OCI-LY1 (cell line): ENCODE measurements around the gene WHAMM.

Experiments
- H2AFZ ChIP-seq: fragments of 200-600 bp; sonication (generic), shearing (Covaris generic); 2 replicates; pipeline ENCODE4 v1.6.0; 2014; ENCODE audit warnings: antibody characterized with exemption, mild to moderate bottlenecking, low read length
- H3F3A ChIP-seq: fragments of 200-600 bp; sonication (generic), shearing (Covaris generic); 2 replicates; pipeline ENCODE4 v1.6.0; 2014; ENCODE audit warnings: mild to moderate bottlenecking, antibody characterized with exemption, low read length, moderate library complexity; ENCODE audit not compliant: insufficient read depth
- H3K27ac ChIP-seq: fragments of 200-600 bp; sonication (generic); 2 replicates; pipeline ENCODE4 v1.5.1; 2014; ENCODE audit warnings: low read length, mixed run types, mild to moderate bottlenecking, low read depth; ENCODE audit not compliant: poor library complexity, severe bottlenecking
- H3K27me3 ChIP-seq: fragments of 200-600 bp; sonication (generic); 2 replicates; pipeline ENCODE4 v1.6.0; 2014; ENCODE audit warnings: antibody characterized with exemption, mild to moderate bottlenecking, low read length, moderate library complexity; ENCODE audit not compliant: insufficient read depth
- H3K36me3 ChIP-seq: fragments of 200-600 bp; sonication (generic); 2 replicates; pipeline ENCODE4 v1.6.1; 2014; ENCODE audit warnings: mild to moderate bottlenecking, antibody characterized with exemption, low read length, moderate library complexity, mixed read lengths; ENCODE audit not compliant: insufficient read depth
- H3K4me1 ChIP-seq: fragments of 200-600 bp; sonication (generic); 2 replicates; pipeline ENCODE4 v1.5.1; 2014; ENCODE audit warnings: mild to moderate bottlenecking, low read length, moderate library complexity; ENCODE audit not compliant: insufficient read depth, severe bottlenecking
- H3K4me2 ChIP-seq: fragments of 200-600 bp; sonication (generic), shearing (Covaris generic); 2 replicates; pipeline ENCODE4 v1.6.1; 2014; ENCODE audit warnings: low read length
- H3K4me3 ChIP-seq: fragments of 200-600 bp; sonication (generic); 2 replicates; pipeline ENCODE4 v1.5.1; 2014; ENCODE audit warnings: low read length, low read depth, mild to moderate bottlenecking, mixed read lengths; ENCODE audit not compliant: poor library complexity, severe bottlenecking
- H3K79me2 ChIP-seq: fragments of 200-600 bp; shearing (Covaris generic); 2 replicates; pipeline ENCODE4 v1.6.1; 2016; ENCODE audit warnings: mixed run types, low read length, mixed read lengths; ENCODE audit not compliant: insufficient read depth
- H3K9ac ChIP-seq: fragments of 200-600 bp; sonication (generic), shearing (Covaris generic); 2 replicates; pipeline ENCODE4 v1.6.1; 2014; ENCODE audit warnings: mild to moderate bottlenecking, low read length, mixed read lengths
- H3K9me2 ChIP-seq: fragments of 200-600 bp; sonication (generic), shearing (Covaris generic); 2 replicates; pipeline ENCODE4 v1.6.1; 2014; ENCODE audit warnings: low read depth, mild to moderate bottlenecking, low read length, mixed read lengths
- H3K9me3 ChIP-seq: fragments of 200-600 bp; shearing (Covaris generic); 2 replicates; pipeline ENCODE4 v1.6.1; 2014; ENCODE audit warnings: low read length, mixed read lengths
- H4K20me1 ChIP-seq: fragments of 200-600 bp; sonication (generic), shearing (Covaris generic); 2 replicates; pipeline ENCODE4 v1.6.0; 2016; ENCODE audit warnings: mild to moderate bottlenecking, low read length; ENCODE audit not compliant: insufficient read depth
- EZH2 ChIP-seq: fragments of 200-600 bp; sonication (generic), shearing (Covaris generic); IDR thresholded peaks from 2 replicates; pipeline ENCODE4 v1.8.0; 2017; ENCODE audit warnings: borderline replicate concordance, mixed run types, mild to moderate bottlenecking, antibody characterized with exemption, low read length, moderate library complexity, mixed read lengths
- TF ChIP-seq, protein P1 (sequence below): fragments of 200-600 bp; sonication (generic), shearing (Covaris generic); IDR thresholded peaks from 2 replicates; pipeline ENCODE4 v1.5.1; 2017; ENCODE audit warnings: mild to moderate bottlenecking, antibody characterized with exemption, low read length, moderate library complexity, mixed read lengths

WHAMM gene

DNA sequence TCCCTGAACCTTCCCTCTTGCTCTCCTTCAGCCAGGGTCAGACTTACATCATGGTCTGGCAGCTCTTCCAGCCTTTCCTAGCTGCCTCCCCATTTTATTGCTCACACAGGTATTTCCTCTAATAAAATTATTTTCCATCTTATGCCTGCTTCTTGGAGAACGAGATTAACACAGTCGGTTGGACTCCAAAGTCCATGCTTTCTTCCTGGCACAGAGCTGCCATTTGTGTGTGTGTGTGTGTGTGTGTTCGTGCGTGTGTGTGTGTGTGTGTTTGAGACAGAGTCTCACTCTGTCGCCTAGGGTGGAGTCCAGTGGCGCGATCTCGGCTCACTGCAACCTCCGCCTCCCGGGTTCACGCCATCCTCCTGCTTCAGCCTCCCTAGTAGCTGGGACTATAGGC, 19.1 kb upstream of the WHAMM start:
- H3K36me3 ChIP-seq: no peaks in the 10 kb centered on the region
- peaks cover 6% of the 10 kb centered on the region for H3K9me3 ChIP-seq
- no peak overlapping the region for H3K4me3 ChIP-seq
- no peak overlapping the region for H3K4me2 ChIP-seq
- no peaks in the 10 kb centered on the region for H3F3A ChIP-seq
- TF ChIP-seq, protein P1, sequence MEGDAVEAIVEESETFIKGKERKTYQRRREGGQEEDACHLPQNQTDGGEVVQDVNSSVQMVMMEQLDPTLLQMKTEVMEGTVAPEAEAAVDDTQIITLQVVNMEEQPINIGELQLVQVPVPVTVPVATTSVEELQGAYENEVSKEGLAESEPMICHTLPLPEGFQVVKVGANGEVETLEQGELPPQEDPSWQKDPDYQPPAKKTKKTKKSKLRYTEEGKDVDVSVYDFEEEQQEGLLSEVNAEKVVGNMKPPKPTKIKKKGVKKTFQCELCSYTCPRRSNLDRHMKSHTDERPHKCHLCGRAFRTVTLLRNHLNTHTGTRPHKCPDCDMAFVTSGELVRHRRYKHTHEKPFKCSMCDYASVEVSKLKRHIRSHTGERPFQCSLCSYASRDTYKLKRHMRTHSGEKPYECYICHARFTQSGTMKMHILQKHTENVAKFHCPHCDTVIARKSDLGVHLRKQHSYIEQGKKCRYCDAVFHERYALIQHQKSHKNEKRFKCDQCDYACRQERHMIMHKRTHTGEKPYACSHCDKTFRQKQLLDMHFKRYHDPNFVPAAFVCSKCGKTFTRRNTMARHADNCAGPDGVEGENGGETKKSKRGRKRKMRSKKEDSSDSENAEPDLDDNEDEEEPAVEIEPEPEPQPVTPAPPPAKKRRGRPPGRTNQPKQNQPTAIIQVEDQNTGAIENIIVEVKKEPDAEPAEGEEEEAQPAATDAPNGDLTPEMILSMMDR: no peak
- TF ChIP-seq EZH2: no peak
- no peaks in the 10 kb centered on the region for H3K79me2 ChIP-seq
- H3K27ac ChIP-seq: no peak overlapping the region
- no peaks in the 10 kb centered on the region for H3K4me1 ChIP-seq
- no peaks in the 10 kb centered on the region for H3K9me2 ChIP-seq
- no peaks in the 10 kb centered on the region; the same call in 1 of the 2 replicates for H3K27me3 ChIP-seq
- no peak overlapping the region for H3K9ac ChIP-seq
- H2AFZ ChIP-seq: no peak overlapping the region
- H4K20me1 ChIP-seq: no peaks in the 10 kb centered on the region

DNA sequence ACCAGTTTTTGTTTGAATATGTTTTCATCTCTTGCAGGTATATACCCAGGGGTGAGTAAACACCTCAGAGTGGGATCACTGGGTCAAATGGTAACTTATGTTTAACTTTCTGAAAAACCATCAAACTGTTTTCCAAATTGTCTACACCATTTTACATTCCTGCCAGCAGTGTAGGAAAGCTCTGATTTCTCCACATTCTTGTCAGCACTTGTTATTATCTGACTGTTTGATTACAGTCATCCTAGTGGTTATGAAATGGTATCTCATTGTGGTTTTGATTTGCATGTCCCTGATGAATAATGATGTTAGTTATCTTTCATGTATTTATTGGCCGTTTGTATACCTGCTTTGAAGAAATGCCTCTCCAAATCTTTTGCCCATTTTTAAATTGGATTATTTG, 17.4 kb upstream of the WHAMM start:
- Histone ChIP-seq H4K20me1 (no peaks in the 10 kb centered on the region), H3K27ac (no peak overlapping the region), H3K4me1 (no peaks in the 10 kb centered on the region), H3K36me3 (no peaks in the 10 kb centered on the region), H3K4me2 (no peak overlapping the region), H3K4me3 (no peak overlapping the region), H3K9ac (no peak overlapping the region), H3K79me2 (no peaks in the 10 kb centered on the region), H3K27me3 (no peaks in the 10 kb centered on the region; the same call in 1 of the 2 replicates), H3K9me2 (no peaks in the 10 kb centered on the region), H3K9me3 (peaks cover 6% of the 10 kb centered on the region), H3F3A (no peaks in the 10 kb centered on the region), H2AFZ (no peak overlapping the region)
- TF ChIP-seq, protein P1: no peak
- TF ChIP-seq EZH2: no peak

DNA sequence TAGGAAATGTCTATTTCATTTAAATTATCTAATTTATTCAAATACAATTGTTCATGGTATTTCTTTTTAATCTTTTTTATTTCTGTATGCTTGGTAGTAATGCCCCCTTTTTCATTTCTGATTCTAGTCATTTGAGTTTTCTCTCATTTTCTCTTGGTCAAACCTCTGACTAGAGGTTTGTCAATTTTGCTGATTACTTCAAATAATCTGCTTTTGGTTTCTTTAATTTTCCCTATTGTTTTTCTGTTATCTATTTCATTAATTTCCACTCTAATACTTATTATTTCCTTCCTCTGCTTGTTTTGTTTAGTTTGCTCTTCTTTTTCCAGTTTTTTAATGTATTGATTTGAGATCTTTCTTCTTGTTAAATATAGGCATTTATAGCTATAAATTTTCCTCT, 15.7 kb upstream of the WHAMM start:
- no peaks in the 10 kb centered on the region for H3K9me2 ChIP-seq
- no peaks in the 10 kb centered on the region for H3K79me2 ChIP-seq
- no peaks in the 10 kb centered on the region for H3K4me1 ChIP-seq
- no peaks in the 10 kb centered on the region for H4K20me1 ChIP-seq
- no peak overlapping the region for H2AFZ ChIP-seq
- no peaks in the 10 kb centered on the region; the same call in 1 of the 2 replicates for H3K27me3 ChIP-seq
- no peak overlapping the region for H3K4me2 ChIP-seq
- no peak overlapping the region for H3K9ac ChIP-seq
- no peak overlapping the region for H3K27ac ChIP-seq
- no peaks in the 10 kb centered on the region for H3F3A ChIP-seq
- no peak overlapping the region for H3K4me3 ChIP-seq
- peaks cover 6% of the 10 kb centered on the region for H3K9me3 ChIP-seq
- no peaks in the 10 kb centered on the region for H3K36me3 ChIP-seq
- no peak for TF ChIP-seq EZH2
- TF ChIP-seq, protein P1: no peak
